GM21360 (cell line): ENCODE measurements around the gene FNDC1.

Experiments used
- ATAC-seq: cut with Tn5 transposase; IDR thresholded peaks from one replicate; pipeline ENCODE4 v1.9.1; 2021; ENCODE audit warnings: mild to moderate bottlenecking, moderate library complexity; ENCODE audit not compliant: unreplicated experiment

The FNDC1 gene

GRCh38 chr6:159157431-159157830, 11.8 kb upstream of the FNDC1 start:
- no peak for ATAC-seq

- ATAC-seq, result no peak
Observed at GRCh38 chr6:159161839-159162238, 7.4 kb upstream of the FNDC1 start.

- no peak for ATAC-seq
Observed at GRCh38 chr6:159163901-159164370, 5.3 kb upstream of the FNDC1 start.

DNA sequence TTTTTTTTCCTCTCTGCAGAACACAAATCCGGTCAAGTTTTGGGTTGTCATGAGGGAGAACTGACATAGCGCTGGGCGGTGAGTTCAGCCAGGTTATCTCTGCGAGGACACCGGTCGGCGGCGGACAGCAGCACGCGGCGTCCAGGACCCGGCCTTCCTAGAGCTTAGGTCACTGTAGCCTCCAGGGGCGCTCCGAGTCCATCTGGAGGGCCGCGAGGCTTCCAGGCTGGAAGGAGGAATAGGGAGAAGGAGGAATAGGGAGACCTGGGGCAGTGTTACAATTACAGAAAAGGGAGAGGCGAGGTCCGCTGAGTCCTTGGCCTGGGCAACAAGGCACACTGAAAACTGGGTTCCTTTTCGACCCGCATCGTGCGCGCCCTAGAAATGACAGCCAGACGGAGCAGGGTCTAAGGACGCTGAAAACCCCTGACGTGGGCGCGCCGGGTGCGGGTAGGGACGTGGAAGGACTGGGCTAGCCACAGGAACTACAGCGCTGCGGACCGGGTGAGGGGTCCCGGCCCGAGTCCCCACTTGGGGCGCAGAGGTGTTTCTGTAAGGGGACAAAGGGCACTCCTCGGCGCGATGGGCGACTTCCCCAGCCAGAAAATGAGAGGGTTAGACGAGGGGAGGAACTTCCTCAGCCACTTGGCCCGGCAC, 536 bp upstream of the FNDC1 start:
- no peak for ATAC-seq

GRCh38 chr6:159169557-159170332, 545 bp downstream of the FNDC1 start:
- peak; percentile 40 for ATAC-seq

DNA sequence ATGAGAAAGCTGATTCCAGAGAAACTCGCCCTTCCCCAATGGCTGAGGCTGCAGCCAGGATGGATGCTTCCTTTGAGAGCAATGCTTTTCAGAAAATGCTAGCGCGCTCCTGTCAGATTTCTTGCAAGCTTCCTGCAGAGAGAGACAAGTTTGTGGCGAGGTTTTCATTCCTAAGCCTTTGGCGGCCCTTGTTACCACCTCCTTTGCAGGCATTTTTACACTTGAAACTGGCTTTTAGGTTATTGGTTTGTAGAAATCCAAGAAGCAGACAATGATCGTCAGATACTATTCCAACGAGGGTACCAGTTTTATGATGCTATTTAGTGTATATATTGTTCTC, 1.1 kb downstream of the FNDC1 start:
- ATAC-seq, result no peak

GRCh38 chr6:159170999-159171712, 2.0 kb downstream of the FNDC1 start:
- ATAC-seq, result no peak

- ATAC-seq, result no peak
Observed at GRCh38 chr6:159172091-159172491, 2.9 kb downstream of the FNDC1 start.

- ATAC-seq, result peak; percentile 68
Observed at GRCh38 chr6:159174263-159174969, 5.2 kb downstream of the FNDC1 start.

GRCh38 chr6:159176913-159177312, 7.7 kb downstream of the FNDC1 start:
- ATAC-seq, result no peak

GRCh38 chr6:159178847-159179246, 9.6 kb downstream of the FNDC1 start:
- no peak for ATAC-seq

DNA sequence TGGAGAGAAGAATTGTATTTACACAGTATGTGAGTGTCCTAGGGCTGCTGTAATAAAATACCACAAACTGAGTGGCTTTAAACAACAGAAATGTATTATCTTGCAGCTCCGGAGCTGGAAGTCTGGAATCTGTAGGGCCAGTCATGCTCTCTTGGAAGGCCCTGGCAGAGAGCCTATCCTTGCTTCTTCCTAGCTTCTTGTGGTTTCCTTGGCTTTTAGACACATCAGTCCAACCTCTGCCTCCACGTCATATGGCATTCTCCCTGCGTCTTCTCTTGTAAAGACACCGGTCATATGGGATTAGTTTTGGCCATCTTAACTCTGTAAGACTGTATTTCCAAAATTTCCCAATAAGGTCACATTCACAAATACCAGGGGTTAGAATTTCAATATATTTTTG, 10.8 kb downstream of the FNDC1 start:
- no peak for ATAC-seq

DNA sequence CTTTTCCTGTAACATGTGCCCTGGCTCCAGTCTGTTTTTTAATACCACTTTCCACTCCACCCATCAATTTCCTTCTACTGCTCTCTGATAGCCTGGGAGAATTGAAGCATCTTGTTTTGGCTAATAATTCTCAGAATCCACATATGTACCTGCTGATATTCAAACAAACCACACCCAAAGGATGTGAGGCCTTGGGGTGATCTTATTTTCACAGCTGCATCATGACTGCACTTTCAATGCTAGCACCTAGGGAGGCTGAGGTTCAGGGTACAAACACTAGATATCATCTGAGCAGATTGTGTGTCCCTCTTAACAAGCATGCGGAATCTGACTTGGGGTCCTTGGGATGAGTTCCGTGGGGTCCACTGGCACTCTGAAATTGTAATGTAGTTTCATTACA, 12.7 kb downstream of the FNDC1 start:
- no peak for ATAC-seq

DNA sequence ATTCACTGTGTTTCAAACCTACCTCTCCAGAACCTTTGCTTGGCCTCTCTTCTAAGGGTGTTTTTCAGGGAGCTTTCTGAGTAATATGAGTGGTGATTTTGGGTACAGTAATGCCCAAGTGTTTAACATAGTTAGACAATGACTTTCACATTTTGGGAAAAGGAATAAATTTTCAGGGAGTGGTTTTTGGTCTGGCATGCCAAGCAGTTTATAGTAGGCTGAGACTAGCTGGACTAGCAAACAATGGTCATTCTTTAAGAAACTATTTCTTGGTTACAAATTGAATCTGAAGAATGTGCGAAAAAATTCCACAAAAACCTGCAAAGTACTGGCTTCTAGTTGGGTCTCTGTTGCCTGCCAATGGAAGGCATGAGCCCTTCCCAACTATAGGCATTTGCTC, 15.4 kb downstream of the FNDC1 start:
- ATAC-seq, result no peak

GRCh38 chr6:159190460-159190859, 21.3 kb downstream of the FNDC1 start:
- ATAC-seq, result no peak

- ATAC-seq, result no peak
Observed at GRCh38 chr6:159193923-159194322, 24.7 kb downstream of the FNDC1 start.

DNA sequence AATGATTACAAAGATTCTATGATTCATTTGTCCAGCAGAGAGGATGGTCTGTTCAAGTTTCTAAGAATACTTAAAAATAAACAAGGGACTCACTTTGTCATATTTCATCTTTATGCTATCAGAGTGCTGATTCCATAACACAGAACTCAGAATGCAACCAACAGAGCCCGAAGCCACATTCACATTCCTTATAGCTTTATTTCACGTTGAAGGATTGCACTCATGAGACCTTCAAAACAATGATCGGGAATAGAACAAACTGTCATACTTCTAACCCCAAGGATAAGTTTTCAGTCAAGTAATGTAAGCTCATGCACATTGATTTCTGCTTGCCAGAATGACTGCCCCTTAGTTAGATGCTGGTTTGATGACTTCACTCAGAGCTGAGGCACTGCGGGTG, 25.2 kb downstream of the FNDC1 start:
- no peak for ATAC-seq

- ATAC-seq, result no peak
Observed at GRCh38 chr6:159196430-159196975, 27.3 kb downstream of the FNDC1 start.

DNA sequence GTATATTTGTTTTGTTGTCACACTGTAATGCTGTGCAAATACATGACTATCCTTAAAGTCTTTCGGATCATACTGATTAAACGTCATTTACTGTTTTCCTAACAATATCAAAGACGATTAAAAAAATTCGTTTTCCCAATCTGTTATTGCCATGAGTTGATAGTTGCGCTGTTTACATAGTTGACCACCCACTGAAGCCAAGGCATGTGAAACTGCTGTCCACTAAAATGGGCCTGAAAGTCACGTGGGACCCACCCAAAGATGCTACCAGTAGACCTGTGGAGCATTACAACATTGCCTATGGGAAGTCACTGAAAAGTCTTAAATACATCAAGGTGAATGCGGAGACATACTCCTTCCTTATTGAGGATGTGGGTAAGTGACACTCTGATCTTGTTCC, 28.1 kb downstream of the FNDC1 start:
- no peak for ATAC-seq

DNA sequence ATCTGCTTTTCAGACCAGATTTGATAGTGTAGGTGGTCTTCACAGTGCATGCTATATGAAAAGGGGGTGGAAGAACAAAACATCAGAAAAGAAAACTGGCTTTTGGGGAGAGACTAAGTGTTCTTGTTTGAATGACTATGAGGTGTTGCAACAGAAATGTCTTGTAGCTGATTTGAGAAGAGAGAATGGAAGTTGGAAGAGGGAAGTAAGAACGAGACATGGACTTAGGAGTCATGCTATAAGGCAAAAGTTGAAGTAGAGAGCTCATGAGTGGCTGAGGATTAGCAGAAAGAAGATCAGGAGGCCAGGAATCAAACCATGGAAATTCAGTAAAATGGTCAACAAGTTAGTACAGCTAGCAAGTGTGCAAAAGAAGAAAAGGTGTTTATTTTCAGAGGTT, 32.1 kb downstream of the FNDC1 start:
- ATAC-seq, result no peak
